Adrenal gland (tissue), 12 donors: ENCODE results near the gene AOPEP. TPM values are rescaled to one million over a fixed set of nuclear protein-coding genes. Genes with fewer than 3 reads are reported as not detected.

ENCODE experiments used
- DNase-seq, 7 donors: peaks; one replicate each; pipeline ENCODE4 v3.0.0-alpha.2; 2019 to 2020
- H3K27ac ChIP-seq, 5 donors: fragments of 200-600 bp; sonication (generic) in 4 of 5; 1 replicate in 3 of 5; 2 replicates in 2 of 5; pipeline versions ENCODE4 v1.5.1 to v1.8.0; 2016 to 2020; ENCODE audit warnings: mild to moderate bottlenecking in 1 of 5
- H3K27me3 ChIP-seq: fragments of 200-600 bp; 2 replicates; pipeline ENCODE4 v1.8.0; 2021
- H3K36me3 ChIP-seq, 2 donors: fragments of 200-600 bp; replicated peaks in 1 of 2; 1 replicate in 1 of 2; 2 replicates in 1 of 2; pipeline versions ENCODE4 v1.5.1 to v1.8.0; 2018 to 2022
- H3K4me1 ChIP-seq, 2 donors: fragments of 200-600 bp; replicated peaks in 1 of 2; 1 replicate in 1 of 2; 2 replicates in 1 of 2; pipeline versions ENCODE4 v1.5.1 to v1.8.0; 2018 to 2021
- H3K4me3 ChIP-seq, 4 donors: fragments of 200-600 bp; sonication (generic) in 3 of 4; one replicate each; pipeline ENCODE4 v1.5.1; 2016 to 2018
- H3K9me3 ChIP-seq, 3 donors: fragments of 200-600 bp; sonication (generic) in 1 of 3; replicated peaks in 1 of 3; 1 replicate in 2 of 3; 2 replicates in 1 of 3; pipeline versions ENCODE4 v1.5.1 to v1.8.0; 2016 to 2021
- POLR2A ChIP-seq, 2 donors: fragments of 450-650 bp; IDR thresholded peaks; one replicate each; pipeline ENCODE4 v1.6.1; 2017; ENCODE audit warnings: antibody characterized with exemption in 2 of 2, mild to moderate bottlenecking in 2 of 2, moderate library complexity in 1 of 2
- WGBS, 4 donors: extraction: QIAGEN DNeasy Blood & Tissue Kit in 2 of 4; methylation state at CpG; one replicate each; pipeline versions ENCODE4 v1.1.5 to v1.1.7; 2013 to 2017; 5-methylcytosine and 5-hydroxymethylcytosine counted together
- intact Hi-C, 2 donors: fragments of 100-400 bp; cut with DNase I; formaldehyde crosslinking; loops; one replicate each; pipeline versions ENCODE4 v1.14.1 to v1.15.0; 2022 to 2023
- polyA plus RNA-seq, 3 donors: library from polyadenylated mRNA; stranded (reverse); fragments of 200-250 nt in 2 of 3; fragments of 350-450 nt in 1 of 3; fragmentation: Illumina TruSeq in 1 of 3; extraction: RNeasy Lipid Tissue Mini Kit (QIAGEN cat#74804) in 1 of 3; gene quantifications; one replicate each; pipeline ENCODE4 v1.2.3, GENCODE V29; 2013 to 2014
- total RNA-seq, 9 donors: library from RNA; depleted of rRNA in 4 of 9; stranded (reverse); fragments of >200 nt in 4 of 9; fragments of 120-200 nt in 1 of 9; fragmentation: NEBNext Ultra II Directional in 1 of 9; extraction: Animal tissue kit (Norgen Biotek cat#: 25700) in 1 of 9; gene quantifications; one replicate each; pipeline versions ENCODE4 v1.1.0 to v1.2.4, GENCODE V29; 2013 to 2023
- TF ChIP-seq, protein P1 (sequence below), 6 experiments: fragments of 450-650 bp in 4 of 6; fragments of 200-600 bp in 2 of 6; sonication (generic) in 1 of 6; IDR thresholded peaks; 1 replicate in 5 of 6; 2 replicates in 1 of 6; pipeline versions ENCODE4 v1.5.1 to v1.8.0; 2016 to 2021; ENCODE audit warnings: antibody characterized with exemption in 6 of 6, mild to moderate bottlenecking in 2 of 6, moderate library complexity in 1 of 6
- donor health status: healthy with polysubstance abuse.
- donor health status: Bipolar disorder and iron deficiency.
- donor health status: DM: yes; HTN: yes; CAD: no.
- donor health status: DM: no; HTN: no; CAD: no.
- donor health status: DM: no; HTN: no; CAD: no.
- donor health status: DM: yes; HTN: yes; CAD: no.

AOPEP gene
- total and polyA plus RNA-seq, 12 donors: 31.0 to 99.6 (median 71.0) TPM

DNA sequence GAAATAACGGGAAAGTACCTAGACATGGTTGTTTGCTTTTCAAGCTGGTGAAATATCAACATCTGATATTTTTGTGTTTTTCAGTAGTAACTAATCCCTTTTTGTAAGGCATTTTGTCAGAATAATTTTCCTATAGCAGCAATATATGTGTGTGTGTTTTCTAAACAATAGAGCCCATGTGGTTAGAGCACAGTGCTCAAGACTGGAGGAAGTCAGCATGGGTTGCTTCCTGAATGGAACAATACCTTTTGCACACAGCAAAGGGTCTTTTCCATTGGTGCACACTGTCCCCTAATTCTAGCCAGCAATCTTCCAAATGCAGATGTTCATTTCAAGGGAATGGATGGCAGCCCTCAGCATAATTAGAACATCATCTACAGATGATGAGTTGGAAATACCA is 270.1 kb downstream of the AOPEP start:
- no peaks in the 10 kb centered on the region for H3K27me3 ChIP-seq
- TF ChIP-seq, protein P1, sequence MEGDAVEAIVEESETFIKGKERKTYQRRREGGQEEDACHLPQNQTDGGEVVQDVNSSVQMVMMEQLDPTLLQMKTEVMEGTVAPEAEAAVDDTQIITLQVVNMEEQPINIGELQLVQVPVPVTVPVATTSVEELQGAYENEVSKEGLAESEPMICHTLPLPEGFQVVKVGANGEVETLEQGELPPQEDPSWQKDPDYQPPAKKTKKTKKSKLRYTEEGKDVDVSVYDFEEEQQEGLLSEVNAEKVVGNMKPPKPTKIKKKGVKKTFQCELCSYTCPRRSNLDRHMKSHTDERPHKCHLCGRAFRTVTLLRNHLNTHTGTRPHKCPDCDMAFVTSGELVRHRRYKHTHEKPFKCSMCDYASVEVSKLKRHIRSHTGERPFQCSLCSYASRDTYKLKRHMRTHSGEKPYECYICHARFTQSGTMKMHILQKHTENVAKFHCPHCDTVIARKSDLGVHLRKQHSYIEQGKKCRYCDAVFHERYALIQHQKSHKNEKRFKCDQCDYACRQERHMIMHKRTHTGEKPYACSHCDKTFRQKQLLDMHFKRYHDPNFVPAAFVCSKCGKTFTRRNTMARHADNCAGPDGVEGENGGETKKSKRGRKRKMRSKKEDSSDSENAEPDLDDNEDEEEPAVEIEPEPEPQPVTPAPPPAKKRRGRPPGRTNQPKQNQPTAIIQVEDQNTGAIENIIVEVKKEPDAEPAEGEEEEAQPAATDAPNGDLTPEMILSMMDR (IDR thresholded peaks at IDR 0.05): no peak
- no peak for TF ChIP-seq POLR2A (IDR thresholded peaks at IDR 0.05)
- peak overlapping the region in 3 of 5 donors; percentile 6 to 77 (median 69) for H3K27ac ChIP-seq
- intact Hi-C loops: no loop called here
- H3K36me3 ChIP-seq: no peaks in the 10 kb centered on the region
- H3K4me1 ChIP-seq: peaks cover 12 to 39% of the 10 kb centered on the region in 2 donors
- DNase-seq: no peak
- WGBS, 4 donors: 83 to 94% (median 92%) methylated on average over 1 of the region's 1 CpG
- no peak overlapping the region for H3K4me3 ChIP-seq
- no peaks in the 10 kb centered on the region for H3K9me3 ChIP-seq

DNA sequence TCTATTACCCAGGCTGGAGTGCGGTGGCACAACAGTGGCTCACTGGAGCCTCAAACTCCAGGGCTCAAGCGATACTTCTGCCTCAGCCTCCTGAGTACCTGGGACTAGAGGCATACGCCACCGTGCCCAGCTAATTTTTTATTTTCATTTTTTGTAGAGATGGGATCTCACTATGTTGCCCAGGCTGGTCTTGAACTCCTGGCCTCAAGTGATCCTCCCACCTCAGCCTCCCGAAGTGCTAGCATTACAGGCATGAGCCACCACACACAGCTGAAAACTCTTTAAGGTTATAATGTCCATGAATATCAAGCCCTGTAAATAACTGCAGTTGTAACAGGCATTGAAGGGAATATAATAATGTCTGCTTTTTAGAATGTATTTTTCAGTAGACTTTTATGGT is 271.2 kb downstream of the AOPEP start:
- TF ChIP-seq, protein P1 (IDR thresholded peaks at IDR 0.05): no peak
- TF ChIP-seq POLR2A (IDR thresholded peaks at IDR 0.05): no peak
- intact Hi-C loops: no loop called here
- DNase-seq: no peak
- Histone ChIP-seq H3K27me3 (no peaks in the 10 kb centered on the region), H3K9me3 (no peaks in the 10 kb centered on the region), H3K4me1 (peaks cover 12 to 36% of the 10 kb centered on the region in 2 donors), H3K36me3 (no peaks in the 10 kb centered on the region), H3K27ac (no peak overlapping the region), H3K4me3 (no peak overlapping the region)
- 96 to 100% (median 97%) methylated on average over 5 of the region's 5 CpGs for WGBS, 4 donors

DNA sequence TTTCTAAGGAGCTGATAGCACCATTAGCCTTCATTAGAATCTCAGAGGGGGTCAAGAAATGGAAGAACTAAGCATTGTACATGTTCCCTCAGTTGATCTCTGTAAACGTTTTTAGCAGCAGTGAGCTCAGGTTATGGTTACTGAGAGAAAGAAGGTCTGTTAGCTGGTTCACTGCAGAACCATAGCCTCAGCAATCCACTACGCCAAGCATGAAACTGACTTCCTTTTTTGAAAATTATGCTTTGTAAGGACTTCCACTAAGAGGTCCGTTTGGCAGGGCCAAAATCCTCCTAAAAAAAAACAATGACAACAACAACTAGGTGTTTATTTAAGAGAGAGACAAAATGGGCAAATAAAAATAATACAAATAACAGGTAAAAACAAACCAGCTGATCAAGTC is 273.3 kb downstream of the AOPEP start:
- 40 to 51% (median 43%) methylated on average over 3 of the region's 3 CpGs for WGBS, 4 donors
- Histone ChIP-seq H3K27ac (peak overlapping the region in 1 of 5 donors; percentile 77), H3K36me3 (no peaks in the 10 kb centered on the region), H3K9me3 (no peaks in the 10 kb centered on the region), H3K4me3 (no peak overlapping the region), H3K4me1 (peaks cover 12 to 29% of the 10 kb centered on the region in 2 donors), H3K27me3 (no peaks in the 10 kb centered on the region)
- intact Hi-C loops: loop anchor here in 1 of 2 donors (10.0 kb wide), 1 partner anchor 215 kb away; no protein-coding TSS in a partner anchor
- TF ChIP-seq POLR2A (IDR thresholded peaks at IDR 0.05): no peak
- TF ChIP-seq, protein P1 (IDR thresholded peaks at IDR 0.05): no peak
- no peak for DNase-seq

- peaks cover 7 to 19% of the 10 kb centered on the region in 2 donors for H3K4me1 ChIP-seq
Observed at GRCh38 chr9:95000821-95001220, 274.3 kb downstream of the AOPEP start.

More at GRCh38 chr9:95000821-95001220, 274.3 kb downstream of the AOPEP start:
- no peaks in the 10 kb centered on the region for H3K36me3 ChIP-seq
- peak overlapping the region in 3 of 5 donors; percentile 75 to 87 (median 77) for H3K27ac ChIP-seq
- 65 to 81% (median 70%) methylated on average over 6 of the region's 6 CpGs for WGBS, 4 donors
- H3K9me3 ChIP-seq: no peaks in the 10 kb centered on the region
- TF ChIP-seq POLR2A (IDR thresholded peaks at IDR 0.05): no peak
- TF ChIP-seq, protein P1 (IDR thresholded peaks at IDR 0.05): no peak
- H3K27me3 ChIP-seq: no peaks in the 10 kb centered on the region
- H3K4me3 ChIP-seq: peak overlapping the region in 1 of 4 donors; percentile 36
- no peak for DNase-seq
- intact Hi-C loops: loop anchor here in 1 of 2 donors (10.0 kb wide), 1 partner anchor 216 kb away; no protein-coding TSS in a partner anchor
